GM12873 (cell line): Measurements from ENCODE around the gene ZKSCAN7.
A peak's percentile ranks its signal among the peaks of the same experiment; 100 is the strongest.

Experiments
- TF ChIP-seq, protein P1 (sequence below): IDR thresholded peaks from 2 replicates; pipeline ENCODE4 v1.5.1; 2012; ENCODE audit warnings: low read depth, mild to moderate bottlenecking, moderate library complexity, low read length, control low read depth; ENCODE audit not compliant: insufficient read depth; ENCODE audit errors: missing control alignments

The ZKSCAN7 gene

DNA sequence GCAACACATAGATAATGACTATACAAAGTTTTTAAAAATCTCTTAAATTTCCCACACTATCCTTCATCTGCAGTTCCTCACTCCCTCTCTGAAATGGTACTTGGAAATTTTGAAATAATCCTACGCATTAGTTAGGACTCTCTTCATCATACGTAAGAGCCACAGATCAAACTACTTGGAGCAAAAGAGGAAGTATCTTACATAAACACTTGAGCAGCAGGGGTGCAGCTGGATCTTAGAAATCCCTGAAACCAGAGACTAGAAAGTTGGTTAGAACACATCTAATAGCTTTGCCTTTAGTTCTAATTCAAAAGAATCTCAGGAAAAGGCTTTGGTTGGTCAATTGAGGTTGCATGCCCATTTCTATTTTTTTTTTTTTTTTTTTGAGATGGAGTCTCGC lies 38.8 kb upstream of the ZKSCAN7 start:
- TF ChIP-seq, protein P1, sequence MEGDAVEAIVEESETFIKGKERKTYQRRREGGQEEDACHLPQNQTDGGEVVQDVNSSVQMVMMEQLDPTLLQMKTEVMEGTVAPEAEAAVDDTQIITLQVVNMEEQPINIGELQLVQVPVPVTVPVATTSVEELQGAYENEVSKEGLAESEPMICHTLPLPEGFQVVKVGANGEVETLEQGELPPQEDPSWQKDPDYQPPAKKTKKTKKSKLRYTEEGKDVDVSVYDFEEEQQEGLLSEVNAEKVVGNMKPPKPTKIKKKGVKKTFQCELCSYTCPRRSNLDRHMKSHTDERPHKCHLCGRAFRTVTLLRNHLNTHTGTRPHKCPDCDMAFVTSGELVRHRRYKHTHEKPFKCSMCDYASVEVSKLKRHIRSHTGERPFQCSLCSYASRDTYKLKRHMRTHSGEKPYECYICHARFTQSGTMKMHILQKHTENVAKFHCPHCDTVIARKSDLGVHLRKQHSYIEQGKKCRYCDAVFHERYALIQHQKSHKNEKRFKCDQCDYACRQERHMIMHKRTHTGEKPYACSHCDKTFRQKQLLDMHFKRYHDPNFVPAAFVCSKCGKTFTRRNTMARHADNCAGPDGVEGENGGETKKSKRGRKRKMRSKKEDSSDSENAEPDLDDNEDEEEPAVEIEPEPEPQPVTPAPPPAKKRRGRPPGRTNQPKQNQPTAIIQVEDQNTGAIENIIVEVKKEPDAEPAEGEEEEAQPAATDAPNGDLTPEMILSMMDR = no peak

DNA sequence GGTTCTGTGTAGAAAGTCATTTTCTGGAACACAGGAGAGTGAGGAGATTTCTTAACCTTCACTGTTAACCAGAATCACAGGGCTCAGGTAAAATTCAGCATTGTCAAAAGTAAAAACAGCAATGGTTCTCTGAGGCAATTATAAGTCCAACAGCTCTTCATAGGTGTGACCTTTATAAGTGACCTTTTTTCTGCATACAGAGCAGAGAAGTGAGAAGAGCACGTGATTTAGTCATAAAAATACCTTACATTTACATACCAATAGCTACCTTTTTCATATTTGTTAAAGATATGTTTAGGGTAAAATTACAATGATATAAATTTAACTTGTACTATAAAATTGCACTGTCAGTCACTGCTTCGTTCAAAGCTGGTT lies 36.2 kb upstream of the ZKSCAN7 start:
- TF ChIP-seq, protein P1 = no peak

DNA sequence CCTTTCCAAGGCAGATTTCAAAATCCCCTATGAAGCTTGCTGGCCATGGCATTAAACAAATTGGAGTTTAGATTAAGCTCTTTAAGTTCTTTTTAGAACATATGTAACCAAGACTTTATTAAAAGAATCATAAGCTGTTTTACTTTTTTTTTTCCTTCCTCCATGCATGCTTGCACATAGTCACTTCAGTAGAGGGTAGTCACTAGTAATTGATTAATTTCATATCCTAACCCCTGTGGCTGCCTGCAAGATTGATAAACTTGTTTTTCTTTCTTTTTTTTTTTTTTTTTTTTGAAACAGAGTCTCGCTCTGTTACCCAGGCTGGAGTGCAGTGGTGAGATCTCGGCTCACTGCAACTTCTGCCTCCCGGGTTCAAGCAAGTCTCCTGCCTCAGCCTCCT lies 33.3 kb upstream of the ZKSCAN7 start:
- TF ChIP-seq, protein P1 = no peak

DNA sequence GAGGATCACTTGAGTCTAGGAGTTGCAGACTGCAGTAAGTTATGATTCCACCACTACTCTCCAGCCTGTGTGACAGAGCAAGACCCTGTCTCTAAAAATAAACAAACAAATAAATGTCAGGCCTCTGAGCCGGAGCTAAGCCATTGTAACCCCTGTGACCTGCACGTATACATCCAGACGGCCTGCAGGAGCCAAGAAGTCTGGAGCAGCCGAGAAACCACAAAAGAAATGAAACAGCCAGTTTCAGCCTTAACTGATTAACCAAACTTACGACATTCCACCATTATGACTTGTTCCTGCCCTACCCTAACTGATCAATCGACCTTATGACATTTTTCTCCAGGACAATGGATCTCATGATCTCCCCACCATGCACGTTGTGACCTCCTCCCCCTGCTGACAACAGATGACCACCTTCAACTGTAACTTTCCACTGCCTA lies 32.5 kb upstream of the ZKSCAN7 start:
- TF ChIP-seq, protein P1 = no peak

DNA sequence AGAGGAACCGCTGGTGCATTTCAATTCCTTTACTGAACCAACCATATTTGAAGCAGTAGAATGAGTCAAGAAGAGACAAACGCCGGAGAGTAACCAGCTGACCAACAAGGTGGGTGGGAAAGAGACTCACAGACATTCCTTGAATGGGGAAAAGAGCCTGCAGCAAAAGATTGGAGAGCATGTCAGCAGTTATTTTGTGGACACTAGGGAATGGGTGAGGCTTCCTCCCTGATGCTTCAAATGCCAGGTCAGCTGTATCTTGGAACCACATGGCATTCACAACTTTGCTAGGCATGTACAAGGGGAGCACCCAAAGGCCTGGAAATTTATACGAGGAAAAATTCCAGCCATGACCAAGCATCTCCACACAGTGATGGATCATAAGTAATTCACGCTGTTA lies 29.9 kb upstream of the ZKSCAN7 start:
- TF ChIP-seq, protein P1 = no peak

DNA sequence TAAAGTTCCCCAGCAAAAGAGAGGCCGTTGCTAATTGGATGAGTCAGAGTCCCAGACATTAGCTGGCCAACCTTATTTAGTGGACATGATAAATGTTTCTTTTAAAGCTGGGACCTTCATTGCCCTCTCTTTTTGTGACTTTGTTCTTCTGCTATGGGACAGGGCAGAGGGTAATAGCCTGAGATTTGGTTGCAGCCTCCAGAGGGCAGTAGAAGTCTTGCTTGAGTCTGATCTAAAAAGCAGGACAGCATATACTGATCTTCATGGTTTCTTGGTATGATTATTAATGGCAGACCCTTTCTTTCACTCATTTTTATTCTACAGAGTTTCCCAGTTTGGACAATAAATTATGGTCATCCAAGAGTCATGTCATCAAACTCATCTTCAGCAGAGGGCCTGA lies 25.1 kb upstream of the ZKSCAN7 start:
- TF ChIP-seq, protein P1 = peak; percentile 64

DNA sequence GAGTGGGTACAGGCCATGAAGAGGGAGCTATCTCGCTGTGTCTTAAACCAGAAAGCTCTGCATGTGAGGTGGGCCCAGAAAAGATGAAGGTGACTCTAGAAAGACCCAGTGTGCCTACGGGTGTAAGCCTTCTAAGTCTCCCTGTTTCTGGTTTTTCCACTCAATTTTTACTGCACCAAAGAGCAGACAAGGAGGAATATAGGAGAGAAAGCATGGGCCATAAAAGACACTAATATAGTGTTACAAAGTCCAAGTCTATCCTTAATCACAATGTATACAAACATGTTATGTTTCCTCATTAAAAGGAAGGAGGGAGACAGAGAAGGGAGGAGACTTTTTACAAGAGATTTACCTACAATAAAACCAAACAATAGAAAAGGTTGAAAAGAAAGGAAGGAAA lies 24.1 kb upstream of the ZKSCAN7 start:
- TF ChIP-seq, protein P1 = no peak
